Trophoblast cell (in vitro differentiated cells and primary cell): ENCODE measurements around the gene BICC1.

Source experiments
- DNase-seq, 2 donors: peaks; one replicate each; pipeline ENCODE4 v3.0.0-alpha.2; 2016
- H2AFZ ChIP-seq: 2 replicates; pipeline ENCODE4 v1.6.1; 2013; ENCODE audit warnings: low read length, moderate library complexity, mild to moderate bottlenecking; ENCODE audit not compliant: insufficient read depth, poor library complexity
- H2AK5ac ChIP-seq: 2 replicates; pipeline ENCODE4 v1.6.1; 2013; ENCODE audit warnings: mild to moderate bottlenecking, low read length
- H2BK120ac ChIP-seq: 2 replicates; pipeline ENCODE4 v1.6.1; 2013; ENCODE audit warnings: low read length, mild to moderate bottlenecking, moderate library complexity; ENCODE audit not compliant: insufficient read depth, poor library complexity
- H2BK12ac ChIP-seq: 2 replicates; pipeline ENCODE4 v1.6.1; 2013; ENCODE audit warnings: mild to moderate bottlenecking, low read length, moderate library complexity
- H2BK5ac ChIP-seq: 2 replicates; pipeline ENCODE4 v1.6.1; 2013; ENCODE audit warnings: low read length, low read depth, moderate library complexity, mild to moderate bottlenecking; ENCODE audit not compliant: poor library complexity
- H3K14ac ChIP-seq: 2 replicates; pipeline ENCODE4 v1.6.1; 2013; ENCODE audit warnings: mild to moderate bottlenecking, low read length
- H3K18ac ChIP-seq: 2 replicates; pipeline ENCODE4 v1.6.1; 2013; ENCODE audit warnings: mild to moderate bottlenecking, low read length
- H3K23ac ChIP-seq: 2 replicates; pipeline ENCODE4 v1.6.1; 2013; ENCODE audit warnings: low read length
- H3K27ac ChIP-seq: 2 replicates; pipeline ENCODE4 v1.5.1; 2013; ENCODE audit warnings: low read depth, mild to moderate bottlenecking, inconsistent platforms, low read length, moderate library complexity
- H3K27me3 ChIP-seq: 2 replicates; pipeline ENCODE4 v1.6.1; 2013; ENCODE audit warnings: inconsistent platforms, mild to moderate bottlenecking, low read length, moderate library complexity; ENCODE audit not compliant: insufficient read depth
- H3K36me3 ChIP-seq, 2 experiments: 1 replicate in 1 of 2; 2 replicates in 1 of 2; pipeline ENCODE4 v1.6.1; 2013; ENCODE audit warnings: low read length in 2 of 2, mild to moderate bottlenecking in 2 of 2, moderate library complexity in 1 of 2; ENCODE audit not compliant: insufficient read depth in 2 of 2, control insufficient read depth in 1 of 2
- H3K4ac ChIP-seq: 2 replicates; pipeline ENCODE4 v1.6.1; 2013; ENCODE audit warnings: low read depth, mild to moderate bottlenecking, low read length, moderate library complexity
- H3K4me1 ChIP-seq, 2 experiments: 1 replicate in 1 of 2; 2 replicates in 1 of 2; pipeline ENCODE4 v1.6.1; 2013; ENCODE audit warnings: low read length in 2 of 2, mild to moderate bottlenecking in 2 of 2, moderate library complexity in 1 of 2; ENCODE audit not compliant: insufficient read depth in 2 of 2, control insufficient read depth in 1 of 2
- H3K4me2 ChIP-seq: 2 replicates; pipeline ENCODE4 v1.6.1; 2013; ENCODE audit warnings: inconsistent platforms, mild to moderate bottlenecking, low read length, moderate library complexity
- H3K4me3 ChIP-seq: 2 replicates; pipeline ENCODE4 v1.5.1; 2013; ENCODE audit warnings: mild to moderate bottlenecking, low read depth, low read length, inconsistent platforms
- H3K79me1 ChIP-seq: one replicate; pipeline ENCODE4 v1.6.1; 2013; ENCODE audit warnings: low read length
- H3K79me2 ChIP-seq: 2 replicates; pipeline ENCODE4 v1.6.1; 2013; ENCODE audit warnings: low read length, mild to moderate bottlenecking; ENCODE audit not compliant: control insufficient read depth, insufficient read depth, poor library complexity
- H3K9ac ChIP-seq: 2 replicates; pipeline ENCODE4 v1.6.1; 2013; ENCODE audit warnings: mild to moderate bottlenecking, low read length
- H3K9me3 ChIP-seq: 2 replicates; pipeline ENCODE4 v1.6.1; 2013; ENCODE audit warnings: low read depth, mild to moderate bottlenecking, control low read depth, inconsistent platforms, low read length; ENCODE audit not compliant: insufficient read depth
- H4K12ac ChIP-seq: 2 replicates; pipeline ENCODE4 v1.6.1; 2013; ENCODE audit warnings: low read depth, mild to moderate bottlenecking, low read length, moderate library complexity
- H4K8ac ChIP-seq: 2 replicates; pipeline ENCODE4 v1.6.1; 2013; ENCODE audit warnings: low read depth, mild to moderate bottlenecking, low read length, moderate library complexity
- H4K91ac ChIP-seq: one replicate; pipeline ENCODE4 v1.6.1; 2013; ENCODE audit warnings: low read depth, mild to moderate bottlenecking, low read length, moderate library complexity
- WGBS: extraction: QIAGEN DNeasy Blood & Tissue Kit; methylation state at CpG from one replicate; pipeline ENCODE4 v1.1.7; 2013; ENCODE audit warnings: missing lambda C conversion rate; ENCODE audit not compliant: insufficient read length, insufficient coverage; ENCODE audit errors: extremely low coverage; 5-methylcytosine and 5-hydroxymethylcytosine counted together

BICC1 gene

DNA sequence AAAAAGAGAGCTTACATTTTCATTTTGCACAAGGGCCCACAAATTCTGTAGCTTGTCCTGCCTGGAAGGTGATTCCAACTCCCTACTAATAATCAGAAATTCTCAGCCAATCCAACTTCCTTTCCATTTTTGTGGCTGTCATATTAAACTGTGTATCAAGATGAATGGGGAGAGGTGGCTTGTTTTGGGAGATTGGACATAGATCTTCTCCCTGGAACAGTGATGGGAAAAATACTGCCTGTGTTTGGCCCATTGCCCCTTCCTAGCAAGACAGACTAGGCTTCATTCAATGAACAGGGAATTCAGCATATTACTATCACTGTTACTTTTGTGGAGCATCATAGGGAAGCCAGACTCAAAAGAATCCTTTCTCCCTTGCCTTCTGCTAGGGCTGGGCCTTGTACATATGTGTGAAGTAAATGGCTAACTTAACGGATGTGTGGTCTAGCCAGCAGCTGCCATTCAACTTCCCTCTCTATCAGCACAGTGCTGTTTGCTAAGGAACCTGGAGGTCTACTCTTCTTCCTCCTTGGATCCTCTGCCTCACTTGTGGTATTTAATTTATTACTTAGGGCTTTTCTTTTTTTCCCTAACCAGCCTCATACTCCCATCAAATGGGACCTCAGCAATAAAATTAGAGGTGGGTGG is 326.0 kb downstream of the BICC1 start:
- H3K9me3 ChIP-seq = no peaks in the 10 kb centered on the region
- no peak overlapping the region for H3K27ac ChIP-seq
- H3K4me2 ChIP-seq = no peak overlapping the region
- no CpG with 5 or more reads among the region's 1 CpG for WGBS
- no peaks in the 10 kb centered on the region for H3K79me1 ChIP-seq
- no peak overlapping the region for H3K4me3 ChIP-seq
- H2AFZ ChIP-seq = no peak overlapping the region
- no peaks in the 10 kb centered on the region for H3K27me3 ChIP-seq
- H4K91ac ChIP-seq = no peak overlapping the region
- no peak overlapping the region for H2AK5ac ChIP-seq
- DNase-seq = no peak
- no peak overlapping the region for H3K4ac ChIP-seq
- H2BK5ac ChIP-seq = no peak overlapping the region
- H2BK120ac ChIP-seq = no peak overlapping the region
- H3K23ac ChIP-seq = no peak overlapping the region
- no peak overlapping the region for H3K18ac ChIP-seq
- no peaks in the 10 kb centered on the region for H3K79me2 ChIP-seq
- no peak overlapping the region for H3K9ac ChIP-seq
- H2BK12ac ChIP-seq = no peak overlapping the region
- no peak overlapping the region for H4K12ac ChIP-seq
- no peak overlapping the region for H4K8ac ChIP-seq
- H3K4me1 ChIP-seq = no peaks in the 10 kb centered on the region
- no peak overlapping the region for H3K14ac ChIP-seq
- no peaks in the 10 kb centered on the region for H3K36me3 ChIP-seq

DNA sequence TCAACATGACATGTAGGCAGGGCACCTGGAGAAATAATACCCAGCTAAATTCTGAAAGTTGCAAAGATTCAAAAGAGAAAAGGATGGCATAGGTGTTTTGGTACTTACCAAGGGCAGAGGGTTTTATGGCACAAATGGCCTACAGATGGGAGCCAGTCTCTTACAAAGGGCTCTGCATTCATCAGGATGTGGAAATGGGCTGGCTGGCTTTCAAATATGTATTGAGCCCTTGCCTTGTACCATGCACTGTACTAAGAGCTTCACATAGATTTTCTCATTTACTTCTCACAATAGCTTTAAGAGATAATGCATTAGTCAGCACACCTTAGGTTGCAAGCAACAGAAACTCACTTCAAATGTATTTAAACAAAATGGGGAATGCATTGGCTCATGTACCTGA is 327.1 kb downstream of the BICC1 start:
- H4K12ac ChIP-seq = no peak overlapping the region
- H3K9ac ChIP-seq = no peak overlapping the region
- no peak overlapping the region for H3K27ac ChIP-seq
- H3K79me1 ChIP-seq = no peaks in the 10 kb centered on the region
- no peak for DNase-seq
- no peaks in the 10 kb centered on the region for H3K79me2 ChIP-seq
- no peak overlapping the region for H2BK120ac ChIP-seq
- no peak overlapping the region for H3K4me3 ChIP-seq
- H2AK5ac ChIP-seq = no peak overlapping the region
- no peak overlapping the region for H3K23ac ChIP-seq
- no peak overlapping the region for H3K4me2 ChIP-seq
- no peaks in the 10 kb centered on the region for H3K27me3 ChIP-seq
- H3K9me3 ChIP-seq = no peaks in the 10 kb centered on the region
- H2BK5ac ChIP-seq = no peak overlapping the region
- H3K14ac ChIP-seq = no peak overlapping the region
- H3K4ac ChIP-seq = no peak overlapping the region
- H4K8ac ChIP-seq = no peak overlapping the region
- H3K36me3 ChIP-seq = no peaks in the 10 kb centered on the region
- no peak overlapping the region for H2BK12ac ChIP-seq
- H2AFZ ChIP-seq = no peak overlapping the region
- H3K4me1 ChIP-seq = no peaks in the 10 kb centered on the region
- H3K18ac ChIP-seq = no peak overlapping the region
- no peak overlapping the region for H4K91ac ChIP-seq

DNA sequence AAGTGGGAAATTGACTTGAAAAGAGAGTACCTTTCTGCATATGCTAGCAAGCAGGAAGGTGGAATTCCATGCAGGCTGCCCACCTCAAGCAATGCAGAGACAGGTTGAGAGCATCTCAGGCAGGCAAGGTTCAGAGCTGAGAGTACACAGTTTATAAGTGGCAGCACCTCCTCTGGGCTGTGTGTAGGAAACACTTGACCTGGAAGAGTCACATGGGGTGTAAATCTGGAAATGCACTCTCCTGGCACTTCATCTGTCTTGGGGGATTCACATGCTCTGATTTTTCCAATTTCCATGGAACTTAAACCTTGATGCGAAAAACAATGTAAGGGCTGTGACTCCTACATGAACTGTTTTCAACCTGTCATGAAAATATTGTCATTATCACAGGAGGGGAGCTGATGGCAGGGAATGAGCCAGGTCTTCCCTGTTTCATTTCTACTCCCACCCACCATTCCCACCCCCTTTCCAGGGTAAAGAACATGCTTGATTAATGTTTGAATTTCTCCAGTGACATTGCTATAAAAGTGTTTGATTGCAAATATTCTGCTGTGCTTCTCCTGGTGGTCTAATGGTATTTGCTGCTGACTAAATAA is 328.3 kb downstream of the BICC1 start:
- Histone ChIP-seq H3K18ac (no peak overlapping the region), H3K27ac (no peak overlapping the region), H3K79me1 (no peaks in the 10 kb centered on the region), H3K4ac (no peak overlapping the region), H3K4me2 (no peak overlapping the region), H3K36me3 (no peaks in the 10 kb centered on the region), H3K9me3 (no peaks in the 10 kb centered on the region), H3K14ac (no peak overlapping the region), H2BK120ac (no peak overlapping the region), H2BK12ac (no peak overlapping the region), H3K9ac (no peak overlapping the region), H3K23ac (no peak overlapping the region), H2BK5ac (no peak overlapping the region), H3K27me3 (no peaks in the 10 kb centered on the region), H3K4me1 (no peaks in the 10 kb centered on the region), H4K91ac (no peak overlapping the region), H2AFZ (no peak overlapping the region), H3K4me3 (no peak overlapping the region), H4K12ac (no peak overlapping the region), H4K8ac (no peak overlapping the region), H2AK5ac (no peak overlapping the region), H3K79me2 (no peaks in the 10 kb centered on the region)
- no peak for DNase-seq
- WGBS = no CpG with 5 or more reads among the region's 1 CpG

DNA sequence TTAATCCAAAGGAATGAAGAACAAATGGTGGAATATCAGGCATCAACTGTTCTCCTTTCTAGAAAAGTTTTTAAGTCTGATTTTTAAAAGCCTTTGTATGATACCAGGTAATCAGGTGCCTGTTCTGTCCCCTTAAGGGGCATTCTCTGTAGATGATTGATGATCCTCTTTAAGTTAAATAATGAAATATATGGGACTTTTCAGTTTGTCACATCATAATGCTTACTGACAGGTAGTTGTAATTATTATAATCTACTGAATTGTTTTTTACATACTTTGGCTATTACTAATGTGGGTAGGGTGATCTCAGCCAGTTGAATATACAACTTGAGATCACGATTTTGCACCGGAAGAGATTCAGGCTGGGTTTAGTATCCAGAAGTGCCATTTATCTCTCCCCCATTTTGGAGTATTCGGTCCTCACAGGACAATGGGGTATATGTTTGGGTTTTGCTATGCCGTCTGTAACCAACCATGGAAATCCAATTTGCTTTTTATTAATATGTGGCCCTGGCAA is 330.2 kb downstream of the BICC1 start:
- no peak for DNase-seq
- Histone ChIP-seq H4K12ac (no peak overlapping the region), H3K36me3 (no peaks in the 10 kb centered on the region), H3K9me3 (no peaks in the 10 kb centered on the region), H4K8ac (no peak overlapping the region), H3K79me2 (no peaks in the 10 kb centered on the region), H3K27ac (no peak overlapping the region), H2BK120ac (no peak overlapping the region), H3K79me1 (no peaks in the 10 kb centered on the region), H3K18ac (no peak overlapping the region), H2AK5ac (no peak overlapping the region), H2BK5ac (no peak overlapping the region), H4K91ac (no peak overlapping the region), H2AFZ (no peak overlapping the region), H2BK12ac (no peak overlapping the region), H3K14ac (no peak overlapping the region), H3K27me3 (no peaks in the 10 kb centered on the region), H3K23ac (no peak overlapping the region), H3K9ac (no peak overlapping the region), H3K4me2 (no peak overlapping the region), H3K4me1 (no peaks in the 10 kb centered on the region), H3K4me3 (no peak overlapping the region), H3K4ac (no peak overlapping the region)
- WGBS = no CpG with 5 or more reads among the region's 4 CpGs
